NT2/D1 (cell line): Measurements from ENCODE around the gene INTS7.

ENCODE experiments used
- SUZ12 ChIP-seq: IDR thresholded peaks from 2 replicates; pipeline ENCODE4 v1.6.1; 2011; ENCODE audit not compliant: insufficient read length, insufficient read depth; ENCODE audit errors: extremely low read depth
- YY1 ChIP-seq: IDR thresholded peaks from 2 replicates; pipeline ENCODE4 v1.6.1; 2011; ENCODE audit not compliant: insufficient read length, insufficient read depth
- ZNF274 ChIP-seq: IDR thresholded peaks from 2 replicates; pipeline ENCODE4 v1.6.1; 2011; ENCODE audit warnings: mild to moderate bottlenecking, low read depth, low read length

DNA sequence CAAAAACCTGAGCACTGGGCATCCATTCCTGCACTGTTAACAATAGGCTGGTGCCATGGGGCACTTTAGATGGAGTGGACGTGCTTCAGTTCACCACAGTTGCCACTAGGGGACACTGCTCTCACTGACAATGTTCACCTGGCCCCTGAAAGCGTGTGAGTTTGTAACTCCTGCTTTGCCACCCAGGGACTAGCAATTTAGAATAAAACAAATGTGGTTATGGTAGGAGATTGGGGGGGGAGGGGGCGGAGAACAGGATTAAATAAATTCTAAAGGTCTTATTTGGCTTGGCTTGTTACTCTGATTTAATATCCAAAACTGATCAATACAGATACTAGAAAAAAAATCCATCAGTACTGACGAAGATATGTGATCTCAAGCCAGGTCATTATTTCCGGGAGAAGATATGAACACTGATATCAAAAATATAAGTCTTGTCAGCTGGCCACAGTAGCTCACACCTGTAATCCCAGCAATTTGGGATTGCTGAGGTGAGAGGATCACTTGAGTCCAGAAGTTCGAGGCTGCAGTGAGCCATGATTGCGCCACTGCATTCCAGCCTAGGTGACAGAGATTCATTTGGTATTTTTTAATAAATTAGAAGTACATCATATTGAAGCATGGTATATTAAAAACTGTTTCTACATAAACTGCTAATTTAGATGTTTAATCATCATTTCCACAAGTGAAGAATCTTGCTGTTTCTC, 23.2 kb downstream of the INTS7 start:
- TF ChIP-seq ZNF274: no peak
- no peak for TF ChIP-seq YY1
- TF ChIP-seq SUZ12: no peak
